Measurements from ENCODE around the gene FLNB. TPM values are rescaled to one million over a fixed set of nuclear protein-coding genes. Genes with fewer than 3 reads are reported as not detected.

Gene FLNB
- total RNA-seq, 2 experiments from 2014 or later = 33.3 to 37.9 TPM

GRCh38 chr3:58173669-58174398 lies 165.6 kb downstream of the FLNB start:
- POLR2A ChIA-PET = no interaction called here
- Mint-ChIP-seq H3K9me3 (no peaks in the 10 kb centered on the region), H3K27me3 (no peaks in the 10 kb centered on the region), H3K4me1 (peaks cover 16% of the 10 kb centered on the region), H3K36me3 (ENCODE audit: low read depth) (peaks cover 2% of the 10 kb centered on the region), H3K27ac (no peak overlapping the region), H3K4me3 (no peak overlapping the region)
- peak; percentile 49 for DNase-seq
- CTCF ChIA-PET = interaction anchor here (0.6 to 6.9 kb wide), 7 partner anchors 7 to 394 kb away, joined by 3 to 52 read pairs (median 3); partner anchors contain the start of gene FLNB

GRCh38 chr3:58175187-58175436 lies 166.9 kb downstream of the FLNB start:
- Mint-ChIP-seq H3K27me3 (no peaks in the 10 kb centered on the region), H3K36me3 (ENCODE audit: low read depth) (no peaks in the 10 kb centered on the region), H3K4me1 (peaks cover 21% of the 10 kb centered on the region), H3K4me3 (no peak overlapping the region), H3K27ac (no peak overlapping the region), H3K9me3 (no peaks in the 10 kb centered on the region)
- CTCF ChIA-PET = interaction anchor here (1.1 to 6.9 kb wide), 4 partner anchors 9 to 213 kb away, joined by 3 to 52 read pairs (median 3); no protein-coding TSS in a partner anchor
- POLR2A ChIA-PET = no interaction called here
- no peak for DNase-seq

DNA sequence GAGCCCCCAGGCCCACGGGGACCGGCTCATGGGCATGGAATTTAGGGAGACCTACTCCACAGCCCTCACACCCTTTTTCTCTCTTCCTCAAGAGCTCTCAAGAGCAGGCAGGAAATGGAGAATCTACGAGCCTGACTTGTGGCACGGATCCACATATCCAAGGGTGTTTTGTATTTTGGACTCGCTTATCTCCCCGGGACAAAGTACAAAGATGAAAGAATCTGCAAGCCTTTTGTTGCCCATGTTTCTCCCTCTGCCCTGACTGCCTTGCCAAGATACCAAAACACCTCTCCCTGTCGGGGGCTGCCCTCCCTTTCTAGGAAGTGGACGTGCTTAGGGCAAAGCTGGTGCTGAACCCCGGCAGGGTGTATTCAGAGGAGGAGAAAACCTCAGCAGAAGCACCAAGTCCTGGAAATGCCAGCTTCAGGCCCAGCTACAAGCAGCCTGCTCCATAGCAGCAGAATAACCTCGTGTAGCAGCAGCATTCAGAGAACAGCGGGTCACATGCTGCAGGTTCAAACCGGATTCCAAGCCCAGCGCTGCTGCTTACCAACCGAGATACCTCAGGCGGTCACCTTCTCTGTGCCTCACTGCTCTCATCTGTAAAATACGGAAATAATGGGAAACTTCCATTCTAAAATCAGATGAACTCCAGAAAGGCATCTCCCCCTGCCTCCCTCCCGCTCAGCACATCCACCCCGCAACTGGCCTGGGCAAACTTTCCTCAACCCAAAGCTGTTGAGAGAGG lies 167.4 kb downstream of the FLNB start:
- H3K9me3 Mint-ChIP-seq = no peaks in the 10 kb centered on the region
- CTCF ChIA-PET = interaction anchor here (1.2 to 6.9 kb wide), 4 partner anchors 9 to 214 kb away, joined by 3 to 52 read pairs (median 16); no protein-coding TSS in a partner anchor
- no peaks in the 10 kb centered on the region for H3K27me3 Mint-ChIP-seq
- no peak for DNase-seq
- H3K27ac Mint-ChIP-seq = no peak overlapping the region
- no peaks in the 10 kb centered on the region for H3K36me3 Mint-ChIP-seq (ENCODE audit: low read depth)
- peaks cover 21% of the 10 kb centered on the region for H3K4me1 Mint-ChIP-seq
- H3K4me3 Mint-ChIP-seq = no peak overlapping the region
- POLR2A ChIA-PET = no interaction called here

DNA sequence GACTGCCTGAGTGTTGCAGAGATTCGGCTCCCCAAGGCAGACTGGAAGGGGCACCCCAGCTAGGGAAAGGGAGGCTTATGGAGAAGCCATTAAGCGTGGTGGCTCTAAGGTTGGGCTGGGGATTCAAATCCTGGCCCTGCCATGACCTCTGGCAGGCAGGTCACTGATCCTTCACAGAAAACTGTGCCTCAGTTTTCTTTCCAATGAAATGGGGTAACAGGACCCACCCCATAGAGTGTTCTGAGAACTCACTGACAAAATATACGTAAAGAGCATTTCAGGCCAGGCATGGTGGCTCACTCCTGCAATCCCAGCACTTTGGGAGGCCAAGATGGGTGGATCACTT lies 167.9 kb downstream of the FLNB start:
- Mint-ChIP-seq H3K27me3 (no peaks in the 10 kb centered on the region), H3K4me1 (peaks cover 21% of the 10 kb centered on the region), H3K9me3 (no peaks in the 10 kb centered on the region), H3K27ac (no peak overlapping the region), H3K36me3 (ENCODE audit: low read depth) (no peaks in the 10 kb centered on the region), H3K4me3 (no peak overlapping the region)
- CTCF ChIA-PET = interaction anchor here (1.2 to 6.9 kb wide), 4 partner anchors 10 to 214 kb away, joined by 3 to 52 read pairs (median 16); no protein-coding TSS in a partner anchor
- DNase-seq = no peak
- POLR2A ChIA-PET = no interaction called here

GRCh38 chr3:58176827-58177489 lies 168.7 kb downstream of the FLNB start:
- H3K4me3 Mint-ChIP-seq = no peak overlapping the region
- H3K27ac Mint-ChIP-seq = no peak overlapping the region
- H3K9me3 Mint-ChIP-seq = no peaks in the 10 kb centered on the region
- DNase-seq = no peak
- H3K27me3 Mint-ChIP-seq = peaks cover 4% of the 10 kb centered on the region
- ChIA-PET POLR2A (interaction anchor here (0.9 to 2.6 kb wide), 2 partner anchors 129 to 168 kb away, joined by 3 to 9 read pairs; partner anchors contain the start of genes FLNB, HTD2 and RPP14), CTCF (interaction anchor here (0.5 to 6.9 kb wide), 37 partner anchors 9 to 1503 kb away, joined by 3 to 52 read pairs (median 4); partner anchors contain the start of genes ABHD6, FLNB, HTD2 and RPP14)
- H3K36me3 Mint-ChIP-seq (ENCODE audit: low read depth) = no peaks in the 10 kb centered on the region
- H3K4me1 Mint-ChIP-seq = peaks cover 21% of the 10 kb centered on the region

DNA sequence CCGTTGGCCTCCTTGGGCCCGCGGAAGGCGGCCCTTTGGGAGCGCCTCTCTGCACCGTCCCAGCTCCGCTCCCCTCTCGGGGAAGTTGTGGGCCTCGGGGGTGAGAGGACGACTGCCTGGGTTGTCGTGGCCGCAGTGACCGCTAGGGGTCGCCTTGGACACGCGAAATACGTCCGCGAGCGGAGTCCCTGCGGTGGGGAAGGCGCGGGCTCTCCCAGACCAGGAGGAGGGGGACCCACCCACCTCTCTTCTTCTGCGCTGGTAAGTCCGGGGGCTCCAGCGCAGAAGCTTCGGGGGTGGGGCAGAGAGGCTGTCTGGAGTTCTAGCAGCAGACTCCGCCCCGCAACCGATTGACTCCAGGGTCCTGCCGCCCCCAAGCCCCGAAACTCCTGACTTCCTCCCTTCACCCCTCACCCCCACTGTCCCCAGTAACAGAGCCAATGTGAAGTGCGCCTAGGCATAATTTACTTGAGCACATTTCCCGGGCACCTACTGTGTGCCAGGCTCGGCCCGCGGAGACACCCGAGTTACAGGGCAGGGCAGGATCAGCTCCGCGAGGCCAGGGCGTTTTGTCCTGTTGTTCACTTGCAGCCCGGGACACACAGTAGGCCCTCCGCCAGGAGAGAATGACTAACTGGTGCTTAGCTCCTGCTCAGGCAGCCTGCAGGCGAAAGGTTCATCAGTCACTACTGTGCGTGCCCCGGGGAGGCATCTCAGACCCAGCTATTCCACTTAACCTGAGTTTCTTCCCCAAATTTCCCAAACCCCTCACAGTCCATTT lies 169.7 kb downstream of the FLNB start:
- Mint-ChIP-seq H3K27me3 (peaks cover 4% of the 10 kb centered on the region), H3K9me3 (no peaks in the 10 kb centered on the region), H3K36me3 (ENCODE audit: low read depth) (no peaks in the 10 kb centered on the region), H3K27ac (no peak overlapping the region), H3K4me3 (peak overlapping the region; percentile 61), H3K4me1 (peaks cover 21% of the 10 kb centered on the region)
- CTCF ChIA-PET = interaction anchor here (0.5 to 6.9 kb wide), 38 partner anchors 8 to 780 kb away, joined by 3 to 52 read pairs (median 4); partner anchors contain the start of genes ABHD6, FLNB, HTD2 and RPP14
- POLR2A ChIA-PET = interaction anchor here (0.6 to 2.6 kb wide), 5 partner anchors 10 to 169 kb away, joined by 3 to 9 read pairs (median 3); partner anchors contain the start of genes FLNB, HTD2 and RPP14
- peak; percentile 89 for DNase-seq

GRCh38 chr3:58178528-58179234 lies 170.5 kb downstream of the FLNB start:
- Mint-ChIP-seq H3K4me1 (peaks cover 21% of the 10 kb centered on the region), H3K27me3 (peaks cover 4% of the 10 kb centered on the region), H3K9me3 (no peaks in the 10 kb centered on the region), H3K4me3 (peak overlapping the region; percentile 61), H3K36me3 (ENCODE audit: low read depth) (no peaks in the 10 kb centered on the region), H3K27ac (no peak overlapping the region)
- peak; percentile 18 for DNase-seq
- CTCF ChIA-PET = interaction anchor here (1.0 to 6.9 kb wide), 21 partner anchors 8 to 323 kb away, joined by 3 to 52 read pairs (median 5); partner anchors contain the start of genes FLNB, HTD2 and RPP14
- POLR2A ChIA-PET = interaction anchor here (1.4 to 2.6 kb wide), 3 partner anchors 11 to 170 kb away, joined by 3 to 9 read pairs (median 4); partner anchors contain the start of gene FLNB

GRCh38 chr3:58179235-58180098 lies 171.2 kb downstream of the FLNB start:
- no peak overlapping the region for H3K4me3 Mint-ChIP-seq
- H3K4me1 Mint-ChIP-seq = peaks cover 21% of the 10 kb centered on the region
- H3K9me3 Mint-ChIP-seq = no peaks in the 10 kb centered on the region
- ChIA-PET CTCF (interaction anchor here (0.5 to 6.9 kb wide), 12 partner anchors 10 to 323 kb away, joined by 4 to 52 read pairs (median 14); partner anchors contain the start of genes FLNB, HTD2 and RPP14), POLR2A (interaction anchor here (0.7 to 2.6 kb wide), 4 partner anchors 12 to 171 kb away, joined by 3 to 9 read pairs (median 4); partner anchors contain the start of genes FLNB, HTD2 and RPP14)
- no peak for DNase-seq
- no peaks in the 10 kb centered on the region for H3K36me3 Mint-ChIP-seq (ENCODE audit: low read depth)
- H3K27ac Mint-ChIP-seq = no peak overlapping the region
- peaks cover 4% of the 10 kb centered on the region for H3K27me3 Mint-ChIP-seq

DNA sequence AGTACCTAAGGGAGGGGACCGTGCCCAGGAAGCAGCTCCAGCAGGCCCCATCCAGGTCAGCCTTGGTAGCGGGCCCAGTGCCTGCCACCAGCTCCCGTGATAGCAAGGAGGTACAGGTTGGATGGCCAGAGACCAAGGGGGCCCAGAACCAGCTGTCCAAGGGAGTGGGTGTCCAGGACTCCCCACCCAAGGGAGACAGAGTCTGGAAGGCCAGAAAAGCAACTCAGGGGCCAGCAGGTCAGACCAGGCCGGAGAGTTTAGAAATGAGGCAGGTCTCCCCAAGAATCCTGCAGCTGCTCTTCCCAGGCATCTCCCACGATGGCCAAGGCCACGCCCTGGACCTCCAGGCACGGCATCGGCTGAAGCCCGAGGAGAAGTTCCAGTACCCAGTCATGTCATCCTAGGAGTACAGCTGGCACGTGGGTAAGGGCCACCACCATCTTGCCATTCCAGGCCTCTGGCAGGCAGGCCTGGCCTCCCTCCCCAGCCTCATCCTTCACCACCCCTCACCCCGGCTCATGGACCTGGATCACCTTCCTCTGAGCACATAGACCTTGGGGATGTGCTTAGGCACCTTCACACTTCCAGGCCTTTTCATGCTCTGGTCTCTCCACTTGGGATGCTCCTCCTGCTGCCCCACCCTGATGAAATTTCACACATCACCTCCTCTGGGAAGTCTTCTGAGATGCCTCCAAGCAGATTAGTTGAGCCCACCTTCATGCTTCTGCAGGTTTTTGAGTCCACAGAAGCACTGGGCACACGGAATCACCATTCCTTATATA lies 172.1 kb downstream of the FLNB start:
- no peaks in the 10 kb centered on the region for H3K9me3 Mint-ChIP-seq
- H3K36me3 Mint-ChIP-seq (ENCODE audit: low read depth) = no peaks in the 10 kb centered on the region
- DNase-seq = no peak
- H3K4me3 Mint-ChIP-seq = no peak overlapping the region
- peaks cover 21% of the 10 kb centered on the region for H3K4me1 Mint-ChIP-seq
- CTCF ChIA-PET = interaction anchor here (0.5 to 6.9 kb wide), 4 partner anchors 9 to 128 kb away, joined by 4 to 52 read pairs (median 16); no protein-coding TSS in a partner anchor
- POLR2A ChIA-PET = interaction anchor here (0.7 kb wide), 1 partner anchor 126 kb away, joined by 3 read pairs; the partner anchor contains the start of genes HTD2 and RPP14
- peaks cover 4% of the 10 kb centered on the region for H3K27me3 Mint-ChIP-seq
- H3K27ac Mint-ChIP-seq = no peak overlapping the region

DNA sequence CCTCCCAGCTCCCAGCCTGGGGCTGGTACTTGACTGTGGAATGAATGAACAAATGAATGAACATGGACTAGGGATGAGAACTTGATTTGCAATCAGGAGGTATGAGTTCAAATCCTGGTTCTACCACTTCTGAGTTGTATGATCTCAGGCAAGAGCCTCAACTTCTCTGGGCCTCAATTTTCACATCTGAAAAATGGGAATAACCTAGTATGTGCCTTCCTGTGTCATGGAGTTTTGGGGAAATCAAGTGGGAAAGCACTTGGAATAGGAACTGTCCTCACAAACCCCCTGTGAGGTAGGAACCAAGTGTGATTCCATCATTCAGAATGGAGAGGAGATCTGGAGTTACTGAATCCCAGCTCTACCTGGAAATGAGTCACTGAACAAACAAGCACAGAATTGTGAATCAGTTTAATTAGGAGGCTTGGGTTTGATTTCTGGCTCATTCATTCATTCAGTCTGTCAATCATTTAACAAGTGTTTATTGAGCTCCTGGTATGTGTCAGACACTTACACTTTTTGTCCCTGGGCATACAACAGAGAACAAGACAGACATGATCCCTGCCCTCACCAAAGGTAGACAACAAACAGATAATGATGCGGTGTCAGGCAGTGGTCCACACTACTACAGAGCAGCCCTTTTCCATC lies 172.8 kb downstream of the FLNB start:
- DNase-seq = no peak
- CTCF ChIA-PET = interaction anchor here (0.8 to 1.0 kb wide), 2 partner anchors 9 to 37 kb away, joined by 3 read pairs; no protein-coding TSS in a partner anchor
- H3K4me1 Mint-ChIP-seq = peaks cover 21% of the 10 kb centered on the region
- no peak overlapping the region for H3K27ac Mint-ChIP-seq
- no peaks in the 10 kb centered on the region for H3K36me3 Mint-ChIP-seq (ENCODE audit: low read depth)
- H3K9me3 Mint-ChIP-seq = no peaks in the 10 kb centered on the region
- H3K27me3 Mint-ChIP-seq = peaks cover 4% of the 10 kb centered on the region
- POLR2A ChIA-PET = no interaction called here
- H3K4me3 Mint-ChIP-seq = no peak overlapping the region
